HepG2 (cell line): ENCODE results near the gene HOXC10. TPM values are rescaled to one million over a fixed set of nuclear protein-coding genes. Genes with fewer than 3 reads are reported as not detected.

Experiments used
- ATAC-seq: fragments of 200-7000 bp; cut with Tn5 transposase; 3 replicates; pipeline ENCODE4 v1.9.1; 2020; ENCODE audit warnings: mild to moderate bottlenecking, moderate library complexity
- BruUV-seq: library from RNA; stranded (reverse); fragments of 400-500 nt; replicated peaks from 2 replicates; lab custom pipeline; 2021; lab: Mats Ljungman, UMichigan
- CTCF ChIA-PET: fragments of 300-600 bp; formaldehyde crosslinking; extraction: SDS; loops from one replicate; lab custom pipeline; 2021; ENCODE audit warnings: low total read pairs, inconsistent platforms, low intra/inter-chr PET ratio; lab: Yijun Ruan, JAX
- POLR2A ChIA-PET: fragments of 350-600 bp; sonication (Branson Sonifier 250); formaldehyde crosslinking; loops from one replicate; lab custom pipeline; 2020; ENCODE audit warnings: antibody characterized with exemption, inconsistent platforms; lab: Yijun Ruan, JAX
- DNase-seq: peaks from one replicate; pipeline ENCODE4 v3.0.0-alpha.2; 2015; ENCODE audit warnings: low spot score
- FAIRE-seq: peaks from 3 replicates; lab custom pipeline; 2011; peaks lifted over from hg19 to GRCh38; lab: Jason Lieb, UNC
- H2AFZ ChIP-seq: one replicate; pipeline ENCODE4 v1.6.1; 2011; ENCODE audit warnings: low read length, inconsistent platforms
- H3K27ac ChIP-seq: fragments of 300-600 bp; 3 replicates; pipeline ENCODE4 v1.8.0; 2011; ENCODE audit warnings: mixed run types, mild to moderate bottlenecking, mixed read lengths, low read length, inconsistent platforms; ENCODE audit not compliant: insufficient read depth; ENCODE audit errors: extremely low read length
- H3K27me3 ChIP-seq, 2 experiments: fragments of 200-600 bp in 1 of 2; 2 replicates in 1 of 2; 3 replicates in 1 of 2; pipeline versions ENCODE4 v1.6.0 to v1.8.0; 2011; ENCODE audit warnings: low read length in 2 of 2, mild to moderate bottlenecking in 2 of 2, moderate library complexity in 2 of 2, inconsistent platforms in 1 of 2; ENCODE audit not compliant: insufficient read depth in 2 of 2, control insufficient read depth in 1 of 2
- H3K36me3 ChIP-seq, 2 experiments: fragments of 200-600 bp in 1 of 2; replicated peaks in 1 of 2; 2 replicates in 1 of 2; 3 replicates in 1 of 2; pipeline versions ENCODE4 v1.5.1 to v1.8.0; 2011; ENCODE audit warnings: low read length in 2 of 2, inconsistent platforms in 1 of 2; ENCODE audit not compliant: insufficient read depth in 2 of 2, control insufficient read depth in 1 of 2
- H3K4me1 ChIP-seq: 2 replicates; pipeline ENCODE4 v1.5.1; 2012; ENCODE audit warnings: low read length, inconsistent platforms; ENCODE audit not compliant: insufficient read depth
- H3K4me2 ChIP-seq: 2 replicates; pipeline ENCODE4 v1.6.0; 2011; ENCODE audit warnings: low read depth, low read length, inconsistent platforms
- H3K4me3 ChIP-seq, 3 experiments: fragments of 200-600 bp in 1 of 3; sonication (generic), shearing (Covaris generic) in 1 of 3; replicated peaks in 1 of 3; 2 replicates each; pipeline ENCODE4 v1.5.1; 2011 to 2016; ENCODE audit warnings: low read length in 3 of 3, inconsistent platforms in 2 of 3, low read depth in 2 of 3, mild to moderate bottlenecking in 2 of 3, control low read depth in 1 of 3, mixed read lengths in 1 of 3; ENCODE audit not compliant: insufficient read depth in 1 of 3
- H3K79me2 ChIP-seq: one replicate; pipeline ENCODE4 v1.6.1; 2011; ENCODE audit warnings: low read length, inconsistent platforms; ENCODE audit not compliant: insufficient read depth
- H3K9ac ChIP-seq: 2 replicates; pipeline ENCODE4 v1.6.0; 2011; ENCODE audit warnings: mild to moderate bottlenecking, low read depth, low read length, inconsistent platforms; ENCODE audit not compliant: insufficient read depth
- H3K9me3 ChIP-seq: 2 replicates; pipeline ENCODE4 v1.5.1; 2012; ENCODE audit warnings: mild to moderate bottlenecking, low read length
- H4K20me1 ChIP-seq: 2 replicates; pipeline ENCODE4 v1.6.0; 2011; ENCODE audit warnings: inconsistent platforms, mild to moderate bottlenecking, low read length, moderate library complexity; ENCODE audit not compliant: insufficient read depth
- EHMT2 ChIP-seq: fragments of 200-600 bp; sonication (generic); IDR thresholded peaks from 2 replicates; pipeline ENCODE4 v1.7.0; 2017; ENCODE audit warnings: antibody characterized with exemption, low read depth, low read length, borderline replicate concordance
- MBD4 ChIP-seq: IDR thresholded peaks from 2 replicates; pipeline ENCODE4 v1.6.1; 2012; ENCODE audit warnings: low read length, inconsistent platforms, borderline replicate concordance
- TAF15 ChIP-seq: fragments of 200-400 bp; formaldehyde crosslinking; IDR thresholded peaks from one replicate; pipeline ENCODE4 v1.6.1; 2018; ENCODE audit warnings: mild to moderate bottlenecking, low read depth, low read length; ENCODE audit not compliant: poor library complexity, severe bottlenecking
- TCF7 ChIP-seq: sonication (generic); IDR thresholded peaks from 2 replicates; pipeline ENCODE4 v1.6.1; 2016; ENCODE audit warnings: antibody characterized with exemption, low read depth
- ZFX ChIP-seq: sonication (generic); formaldehyde crosslinking; IDR thresholded peaks from 2 replicates; pipeline ENCODE4 v1.4.0; 2020; ENCODE audit warnings: mild to moderate bottlenecking, low read depth, missing genetic modification reagents, moderate library complexity
- ZNF280D ChIP-seq: sonication (generic); formaldehyde crosslinking; IDR thresholded peaks from 2 replicates; pipeline ENCODE4 v1.5.1; 2020; ENCODE audit warnings: mild to moderate bottlenecking, missing genetic modification reagents
- ZNF329 ChIP-seq: sonication (generic); formaldehyde crosslinking; IDR thresholded peaks from 2 replicates; pipeline ENCODE4 v1.9.0; 2021; ENCODE audit warnings: low read depth, mild to moderate bottlenecking, missing genetic modification reagents
- ZNF530 ChIP-seq: sonication (generic); formaldehyde crosslinking; IDR thresholded peaks from 2 replicates; pipeline ENCODE4 v1.5.0; 2020; ENCODE audit warnings: low read depth, mild to moderate bottlenecking, missing genetic modification reagents
- ZNF790 ChIP-seq: sonication (generic); formaldehyde crosslinking; IDR thresholded peaks from 2 replicates; pipeline ENCODE4 v1.8.0; 2022; ENCODE audit warnings: missing genetic modification reagents, mild to moderate bottlenecking, borderline replicate concordance
- WGBS: methylation state at CpG from one replicate; pipeline ENCODE4 v1.1.6; 2017; ENCODE audit warnings: low lambda C conversion rate; 5-methylcytosine and 5-hydroxymethylcytosine counted together
- in situ Hi-C: cut with HindIII; loops from 2 replicates; pipeline ENCODE4 v1.10.0; 2017; ENCODE audit warnings: low pct_unique_long_range_greater_than_20kb; ENCODE audit not compliant: extremely low pct_ligation_motif_present
- intact Hi-C: fragments of 100-400 bp; cut with micrococcal nuclease; formaldehyde crosslinking; loops from one replicate; pipeline ENCODE4 v1.10.0; 2022; ENCODE audit not compliant: unreplicated experiment
- polyA plus RNA-seq, 8 experiments: library from polyadenylated mRNA; depleted of rRNA in 3 of 8; stranded (reverse) in 7 of 8; unstranded in 1 of 8; fragments of >200 nt; fragmentation: Illumina TruSeq in 4 of 8; extraction: Trizol in 4 of 8; gene quantifications; 2 replicates each; pipeline versions ENCODE4 v1.2.1 to v1.2.3, GENCODE V29; 2011 to 2016; ENCODE audit warnings: low read depth in 4 of 8, missing spikeins in 1 of 8, mixed read lengths in 1 of 8; ENCODE audit not compliant: insufficient read depth in 1 of 8
- total RNA-seq, 5 experiments: library from RNA; depleted of rRNA; stranded (reverse); fragments of >200 nt; fragmentation: Illumina TruSeq; extraction: Trizol; gene quantifications; 2 replicates each; pipeline ENCODE4 v1.2.3, GENCODE V29; 2016; ENCODE audit warnings: low read depth in 1 of 5
- TF ChIP-seq, protein P1 (sequence below): sonication (generic); formaldehyde crosslinking; IDR thresholded peaks from 2 replicates; pipeline ENCODE4 v1.5.1; 2020; ENCODE audit warnings: mild to moderate bottlenecking, missing genetic modification reagents, borderline replicate concordance
- TF ChIP-seq, protein P2 (sequence below): sonication (generic); formaldehyde crosslinking; IDR thresholded peaks from 2 replicates; pipeline ENCODE4 v1.4.0; 2020; ENCODE audit warnings: mild to moderate bottlenecking, missing genetic modification reagents

The HOXC10 gene
- total and polyA plus RNA-seq, 2 of the 13 experiments (the other 11 are each of a cell fraction or from before 2014, with no cell fraction given), result not detected

DNA sequence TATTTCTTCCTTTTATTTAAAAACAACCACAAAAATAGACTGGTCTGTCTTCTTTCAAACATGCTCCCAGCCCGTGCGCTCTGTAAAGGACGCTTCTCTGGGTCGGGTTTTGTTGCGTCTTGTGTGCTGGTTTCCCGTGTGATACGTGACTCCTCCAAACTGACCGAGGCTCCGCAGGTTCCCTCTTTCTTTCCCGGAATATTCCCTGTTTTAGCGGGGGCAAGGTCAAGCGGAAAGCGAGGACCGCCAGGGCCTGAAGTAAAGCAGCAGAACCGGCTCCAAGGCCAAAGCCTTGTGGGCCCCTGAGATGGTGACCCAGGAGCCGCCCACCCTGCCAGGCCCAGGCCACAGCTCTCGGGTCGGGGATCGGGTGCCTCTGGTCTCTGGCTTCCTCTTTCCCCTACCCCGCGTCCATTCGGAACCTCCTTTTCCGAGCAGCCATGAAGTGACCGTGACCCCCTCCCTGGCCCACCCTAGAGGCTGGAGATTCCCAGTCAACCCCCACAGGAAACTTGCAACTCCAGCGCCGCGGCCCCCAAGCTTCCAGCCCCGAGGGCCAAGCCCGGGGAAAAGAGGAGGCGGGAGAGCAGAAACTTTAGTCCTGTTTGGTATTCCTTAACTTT is 885 bp upstream of the HOXC10 start:
- BruUV-seq, result no TSS peak
- Histone ChIP-seq H3K4me2 (no peak overlapping the region), H3K4me3 (no peak overlapping the region), H3K4me1 (peaks cover 36% of the 10 kb centered on the region), H3K36me3 (no peaks in the 10 kb centered on the region), H3K27me3 (peaks cover 5 to 46% of the 10 kb centered on the region in 2 experiments), H3K9ac (no peak overlapping the region), H4K20me1 (no peaks in the 10 kb centered on the region), H3K79me2 (no peaks in the 10 kb centered on the region), H3K27ac (no peak overlapping the region), H2AFZ (no peak overlapping the region), H3K9me3 (no peaks in the 10 kb centered on the region)
- WGBS, result 77% methylated on average over 27 of the region's 30 CpGs
- POLR2A ChIA-PET, result no interaction called here
- TF ChIP-seq ZNF280D (CRISPR knock-in tag) (no peak), ZNF530 (CRISPR knock-in tag) (no peak), ZNF790 (CRISPR knock-in tag) (no peak), ZFX (CRISPR knock-in tag) (no peak), EHMT2 (no peak), MBD4 (no peak), TAF15 (no peak), TCF7 (no peak), ZNF329 (CRISPR knock-in tag) (no peak)
- TF ChIP-seq, protein P1, sequence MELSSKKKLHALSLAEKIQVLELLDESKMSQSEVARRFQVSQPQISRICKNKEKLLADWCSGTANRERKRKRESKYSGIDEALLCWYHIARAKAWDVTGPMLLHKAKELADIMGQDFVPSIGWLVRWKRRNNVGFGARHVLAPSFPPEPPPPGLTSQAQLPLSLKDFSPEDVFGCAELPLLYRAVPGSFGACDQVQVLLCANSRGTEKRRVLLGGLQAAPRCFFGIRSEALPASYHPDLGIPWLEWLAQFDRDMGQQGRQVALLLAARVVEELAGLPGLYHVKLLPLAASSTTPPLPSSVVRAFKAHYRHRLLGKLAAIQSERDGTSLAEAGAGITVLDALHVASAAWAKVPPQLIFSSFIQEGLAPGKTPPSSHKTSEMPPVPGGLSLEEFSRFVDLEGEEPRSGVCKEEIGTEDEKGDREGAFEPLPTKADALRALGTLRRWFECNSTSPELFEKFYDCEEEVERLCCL (CRISPR knock-in tag), result no peak
- TF ChIP-seq, protein P2, sequence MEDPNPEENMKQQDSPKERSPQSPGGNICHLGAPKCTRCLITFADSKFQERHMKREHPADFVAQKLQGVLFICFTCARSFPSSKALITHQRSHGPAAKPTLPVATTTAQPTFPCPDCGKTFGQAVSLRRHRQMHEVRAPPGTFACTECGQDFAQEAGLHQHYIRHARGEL (CRISPR knock-in tag), result no peak
- CTCF ChIA-PET, result interaction anchor here (0.9 to 2.3 kb wide), 3 partner anchors 217 to 233 kb away, joined by 3 to 12 read pairs (median 8); no protein-coding TSS in a partner anchor
- in situ Hi-C loops, result no loop called here
- intact Hi-C loops, result no loop called here
- FAIRE-seq (no peak), ATAC-seq (no peak), DNase-seq (no peak)
